ENCODE measurements around the gene PLP1.
"Not testable (repeated sequence)": the region's sequence is repeated elsewhere in the genome, so short reads cannot be mapped to it uniquely, and the experiment has no call there.

PLP1 gene

GRCh38 chrX:103781706-103782105, 5.1 kb downstream of the PLP1 start:
- no peak for DNase-seq

GRCh38 chrX:103782640-103783039, 6.0 kb downstream of the PLP1 start:
- no peak for DNase-seq

GRCh38 chrX:103783196-103783595, 6.6 kb downstream of the PLP1 start:
- no peak for DNase-seq

GRCh38 chrX:103783971-103784370, 7.3 kb downstream of the PLP1 start:
- peak; percentile 1 for DNase-seq

- DNase-seq: no peak
Observed at GRCh38 chrX:103789004-103789403, 12.4 kb downstream of the PLP1 start.

GRCh38 chrX:103791228-103791627, 14.6 kb downstream of the PLP1 start:
- no peak for DNase-seq

GRCh38 chrX:103791826-103792485, 15.3 kb downstream of the PLP1 start:
- no peak for DNase-seq

GRCh38 chrX:103792916-103793544, 16.4 kb downstream of the PLP1 start:
- no peak for DNase-seq

- DNase-seq: no peak
Observed at GRCh38 chrX:103793545-103793940, 16.9 kb downstream of the PLP1 start.

- no peak for DNase-seq
Observed at GRCh38 chrX:103794119-103794518, 17.5 kb downstream of the PLP1 start.

GRCh38 chrX:103797691-103798090, 21.1 kb downstream of the PLP1 start:
- no peak for DNase-seq

- DNase-seq: no peak
Observed at GRCh38 chrX:103800318-103800717, 23.7 kb downstream of the PLP1 start.

- no peak for DNase-seq
Observed at GRCh38 chrX:103805860-103806259, 29.2 kb downstream of the PLP1 start.

GRCh38 chrX:103806862-103807474, 30.3 kb downstream of the PLP1 start:
- DNase-seq: no peak

GRCh38 chrX:103811858-103812257, 35.2 kb downstream of the PLP1 start:
- no peak for DNase-seq

GRCh38 chrX:103817101-103817500, 40.5 kb downstream of the PLP1 start:
- DNase-seq: not testable (repeated sequence)

GRCh38 chrX:103817502-103817901, 40.9 kb downstream of the PLP1 start:
- DNase-seq: peak; percentile 27

- DNase-seq: no peak
Observed at GRCh38 chrX:103818842-103819619, 42.4 kb downstream of the PLP1 start.

- not testable (repeated sequence) for DNase-seq
Observed at GRCh38 chrX:103820802-103821201, 44.2 kb downstream of the PLP1 start.

GRCh38 chrX:103823591-103823990, 47.0 kb downstream of the PLP1 start:
- DNase-seq: no peak

GRCh38 chrX:103825881-103826280, 49.2 kb downstream of the PLP1 start:
- no peak for DNase-seq

GRCh38 chrX:103828529-103828928, 51.9 kb downstream of the PLP1 start:
- no peak for DNase-seq

- peak; percentile 3 for DNase-seq
Observed at GRCh38 chrX:103830848-103831247, 54.2 kb downstream of the PLP1 start.
